ENCODE results near the gene P2RX3.

Gene P2RX3

DNA sequence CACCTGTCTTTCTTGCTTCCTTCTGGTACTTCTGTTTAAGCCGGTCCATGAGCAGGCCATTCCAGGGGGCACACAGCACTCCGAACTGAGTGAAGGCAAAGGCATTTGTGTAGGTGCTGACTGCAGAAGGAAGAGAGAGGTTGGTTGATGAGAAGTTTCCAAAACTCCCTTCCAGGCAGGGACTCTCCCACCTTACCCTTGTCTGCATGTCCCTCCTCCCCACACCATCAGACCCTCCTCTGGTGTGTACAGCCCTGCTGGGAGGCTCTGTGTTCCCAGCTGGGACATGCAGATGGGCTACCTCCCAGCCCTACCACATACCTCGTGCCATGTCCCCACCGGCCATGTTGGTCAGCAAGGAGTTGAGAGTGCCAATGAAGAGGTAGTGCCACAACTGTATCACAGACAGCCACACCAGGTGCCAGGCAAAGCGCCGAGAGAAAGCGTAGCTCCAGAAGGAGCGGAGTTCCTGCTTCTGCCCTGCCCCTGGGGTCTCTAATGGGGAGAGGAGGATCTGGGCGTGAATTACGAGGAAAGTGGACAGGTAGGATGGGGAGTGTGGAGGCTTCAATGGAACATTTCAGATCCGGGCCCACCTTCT, 76.6 kb downstream of the P2RX3 start:
- in situ Hi-C loops (cut with MboI; ENCODE audit: low pct_unique_long_range_greater_than_20kb, low sequenced_read_pairs, unreplicated experiment): no loop called here
- DNase-seq (ENCODE audit: low spot score): no peak
- no peak for TF ChIP-seq CTCF (IDR thresholded peaks at IDR 0.05; ENCODE audit: extremely low read depth, insufficient read depth, missing control alignments)

GRCh38 chr11:57416436-57416835, 78.3 kb downstream of the P2RX3 start:
- no peak for TF ChIP-seq CTCF (IDR thresholded peaks at IDR 0.05; ENCODE audit: extremely low read depth, insufficient read depth, missing control alignments)
- no peak for DNase-seq (ENCODE audit: low spot score)
- in situ Hi-C loops (cut with MboI; ENCODE audit: low pct_unique_long_range_greater_than_20kb, low sequenced_read_pairs, unreplicated experiment): no loop called here

GRCh38 chr11:57417056-57417455, 78.9 kb downstream of the P2RX3 start:
- no peak for DNase-seq (ENCODE audit: low spot score)
- no peak for TF ChIP-seq CTCF (IDR thresholded peaks at IDR 0.05; ENCODE audit: extremely low read depth, insufficient read depth, missing control alignments)
- in situ Hi-C loops (cut with MboI; ENCODE audit: low pct_unique_long_range_greater_than_20kb, low sequenced_read_pairs, unreplicated experiment): no loop called here

GRCh38 chr11:57418131-57418530, 80.0 kb downstream of the P2RX3 start:
- no peak for TF ChIP-seq CTCF (IDR thresholded peaks at IDR 0.05; ENCODE audit: extremely low read depth, insufficient read depth, missing control alignments)
- in situ Hi-C loops (cut with MboI; ENCODE audit: low pct_unique_long_range_greater_than_20kb, low sequenced_read_pairs, unreplicated experiment): no loop called here
- DNase-seq (ENCODE audit: low spot score): no peak

DNA sequence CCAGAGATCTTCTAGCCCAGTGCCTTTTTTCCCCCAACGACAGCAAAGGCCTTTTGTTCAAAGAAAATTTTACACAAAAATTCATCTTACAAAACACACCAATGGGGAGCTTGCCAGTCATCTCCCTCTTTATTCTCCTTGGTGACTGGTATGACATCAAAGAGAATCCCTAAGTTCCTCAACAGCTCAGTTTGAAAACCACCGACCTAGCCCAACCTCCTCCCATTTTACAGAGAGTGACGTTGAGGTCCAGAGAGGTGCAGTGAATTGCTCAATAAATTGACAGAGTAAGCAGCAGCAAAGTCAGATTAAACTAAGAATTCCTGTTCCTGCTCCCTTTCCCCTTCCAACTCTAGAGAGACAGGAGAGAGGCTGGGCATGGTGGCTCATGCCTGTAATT, 81.0 kb downstream of the P2RX3 start:
- no peak for DNase-seq (ENCODE audit: low spot score)
- no peak for TF ChIP-seq CTCF (IDR thresholded peaks at IDR 0.05; ENCODE audit: extremely low read depth, insufficient read depth, missing control alignments)
- in situ Hi-C loops (cut with MboI; ENCODE audit: low pct_unique_long_range_greater_than_20kb, low sequenced_read_pairs, unreplicated experiment): no loop called here

DNA sequence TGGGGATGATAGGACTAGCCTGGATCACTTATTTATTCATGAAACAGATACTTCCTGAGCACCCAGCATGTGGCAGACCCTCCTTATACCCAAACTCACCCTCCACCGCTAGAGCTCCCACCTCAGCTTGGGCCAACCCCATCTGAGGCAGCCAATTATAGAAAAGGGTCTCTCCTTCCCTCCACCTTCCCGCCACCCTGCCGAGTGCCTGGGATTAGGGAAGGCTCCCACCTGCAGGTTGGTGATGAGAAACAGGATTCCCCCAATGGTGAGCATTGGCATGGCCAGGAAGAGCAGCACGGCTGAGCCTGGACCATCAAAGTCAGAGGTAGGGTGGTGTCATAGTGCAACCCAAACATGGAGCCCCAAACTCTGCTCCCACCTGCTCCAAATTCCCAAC, 82.9 kb downstream of the P2RX3 start:
- no peak for DNase-seq (ENCODE audit: low spot score)
- in situ Hi-C loops (cut with MboI; ENCODE audit: low pct_unique_long_range_greater_than_20kb, low sequenced_read_pairs, unreplicated experiment): no loop called here
- no peak for TF ChIP-seq CTCF (IDR thresholded peaks at IDR 0.05; ENCODE audit: extremely low read depth, insufficient read depth, missing control alignments)

DNA sequence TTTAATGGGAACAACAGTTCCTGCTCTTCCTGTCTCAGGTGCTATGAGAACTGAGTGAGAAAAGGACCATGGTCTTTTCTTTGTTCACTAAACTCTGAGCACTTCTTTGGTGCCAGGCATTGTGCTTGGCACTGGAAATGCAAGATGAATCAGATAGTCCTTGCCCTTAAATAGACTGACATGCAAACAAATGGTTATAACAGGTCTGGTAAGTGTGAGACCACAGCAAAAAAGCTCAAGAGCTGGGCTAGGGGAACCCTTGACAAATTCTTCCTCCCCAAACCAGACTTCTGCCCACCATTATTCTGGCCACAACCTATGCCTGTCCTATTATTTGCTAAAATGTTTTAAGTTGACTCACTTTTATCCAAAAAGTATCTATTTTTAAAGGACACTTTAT, 83.7 kb downstream of the P2RX3 start:
- no peak for TF ChIP-seq CTCF (IDR thresholded peaks at IDR 0.05; ENCODE audit: extremely low read depth, insufficient read depth, missing control alignments)
- in situ Hi-C loops (cut with MboI; ENCODE audit: low pct_unique_long_range_greater_than_20kb, low sequenced_read_pairs, unreplicated experiment): no loop called here
- DNase-seq (ENCODE audit: low spot score): no peak

Data from GM13977 (cell line).